H1 (cell line): Measurements from ENCODE around the gene LGALS3. TPM values are rescaled to one million over a fixed set of nuclear protein-coding genes. Genes with fewer than 3 reads are reported as not detected.
A peak's percentile ranks its signal among the peaks of the same experiment; 100 is the strongest.

Source experiments
- ASH2L ChIP-seq: fragments of 200-600, 300-600 bp; sonication (generic); IDR thresholded peaks from one replicate; pipeline ENCODE4 v1.7.1; 2017; ENCODE audit warnings: low read length
- BACH1 ChIP-seq: IDR thresholded peaks from 2 replicates; pipeline ENCODE4 v1.6.1; 2012; ENCODE audit warnings: low read length, improper control_type of control experiment
- FOSL1 ChIP-seq: IDR thresholded peaks from 2 replicates; pipeline ENCODE4 v1.6.1; 2011; ENCODE audit warnings: mild to moderate bottlenecking, low read depth, low read length, moderate library complexity; ENCODE audit not compliant: insufficient read depth
- KDM4A ChIP-seq: IDR thresholded peaks from one replicate; pipeline ENCODE4 v1.7.1; 2012; ENCODE audit warnings: low read depth, mild to moderate bottlenecking, moderate library complexity, low read length, inconsistent platforms; ENCODE audit not compliant: severe bottlenecking
- MAFK ChIP-seq: IDR thresholded peaks from 2 replicates; pipeline ENCODE4 v1.6.1; 2012; ENCODE audit warnings: low read depth, mild to moderate bottlenecking, improper control_type of control experiment, low read length
- PHF8 ChIP-seq: fragments of 200-600 bp; sonication (generic); conservative IDR thresholded peaks from 2 replicates; pipeline ENCODE4 v1.7.1; 2012; ENCODE audit warnings: low read depth, mild to moderate bottlenecking, inconsistent platforms, low read length, moderate library complexity
- TBP ChIP-seq: IDR thresholded peaks from 2 replicates; pipeline ENCODE4 v1.6.1; 2011; ENCODE audit warnings: low read depth, low read length, improper control_type of control experiment
- ZNF274 ChIP-seq: IDR thresholded peaks from 2 replicates; pipeline ENCODE4 v1.7.0; 2012; ENCODE audit warnings: low read length, borderline replicate concordance; ENCODE audit errors: extremely low read depth
- polyA plus RNA-seq, 7 experiments: library from polyadenylated mRNA; depleted of rRNA in 3 of 7; stranded (reverse) in 5 of 7; unstranded in 2 of 7; fragments of >200 nt in 5 of 7; fragments of 200-250 nt in 2 of 7; gene quantifications; 1 replicate in 5 of 7; 2 replicates in 1 of 7; 4 replicates in 1 of 7; pipeline versions ENCODE4 v1.2.1 to v1.2.3, GENCODE V29; 2011 to 2013; ENCODE audit warnings: missing spikeins in 2 of 7, mixed read lengths in 2 of 7
- total RNA-seq: library from RNA; stranded (reverse); fragmentation: NEBNext Ultra II Directional; extraction: Animal tissue kit (Norgen Biotek cat#: 25700); gene quantifications from 2 replicates; pipeline ENCODE4 v1.2.1, GENCODE V29; 2021
- TF ChIP-seq, protein P1 (sequence below): fragments of 300-600 bp; sonication (generic); IDR thresholded peaks from 2 replicates; pipeline ENCODE4 v1.7.1; 2012; ENCODE audit warnings: low read length, moderate library complexity, mild to moderate bottlenecking, inconsistent platforms; ENCODE audit not compliant: insufficient replicate concordance

LGALS3 gene
- total and polyA plus RNA-seq, 2 of the 8 experiments (the other 6 are each of a cell fraction or from before 2014, with no cell fraction given): 9.7 to 14.5 TPM

DNA sequence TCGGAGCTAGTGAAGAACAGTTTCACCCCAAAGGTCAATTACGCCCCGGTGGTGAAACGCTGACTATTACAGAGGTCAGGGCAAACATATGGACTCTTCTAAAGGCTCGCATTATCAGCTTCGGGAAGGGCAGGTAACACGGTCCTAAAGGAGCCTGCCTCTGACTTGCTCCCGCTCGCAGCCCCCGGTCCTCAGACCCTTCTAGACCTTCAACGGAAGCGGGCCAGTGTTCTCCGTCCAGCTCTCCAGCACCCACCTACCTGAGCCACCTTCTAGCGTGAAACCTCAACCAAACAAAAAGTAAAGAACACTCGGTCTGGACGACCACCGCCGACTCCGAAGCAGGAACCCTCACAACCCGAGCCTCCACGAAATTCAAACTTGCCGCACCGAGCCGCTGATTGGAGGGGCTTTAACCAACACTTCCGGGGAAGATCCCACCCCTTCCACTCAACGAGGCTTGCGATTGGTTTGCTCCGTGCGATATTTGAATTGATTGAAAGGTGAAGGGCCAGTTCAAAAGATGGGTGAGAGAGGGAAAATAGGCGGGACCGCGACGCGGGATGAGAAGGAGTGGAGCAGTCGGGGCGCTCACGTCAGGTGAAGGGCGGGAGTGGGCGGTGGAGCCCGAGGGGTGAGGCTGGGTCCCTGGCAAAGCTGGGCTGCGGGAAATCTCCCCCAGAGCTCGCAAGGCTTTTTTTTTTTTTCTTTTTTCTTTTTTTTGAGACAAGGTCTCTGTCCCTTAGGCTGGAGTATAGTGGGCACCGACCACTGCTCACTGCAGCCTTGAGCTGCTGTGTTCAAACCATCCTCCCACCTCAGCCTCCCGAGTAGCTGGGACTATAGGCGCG is 62.4 kb downstream of the LGALS3 start, which contains the start of gene DLGAP5 (continued):
- TF ChIP-seq, protein P1, sequence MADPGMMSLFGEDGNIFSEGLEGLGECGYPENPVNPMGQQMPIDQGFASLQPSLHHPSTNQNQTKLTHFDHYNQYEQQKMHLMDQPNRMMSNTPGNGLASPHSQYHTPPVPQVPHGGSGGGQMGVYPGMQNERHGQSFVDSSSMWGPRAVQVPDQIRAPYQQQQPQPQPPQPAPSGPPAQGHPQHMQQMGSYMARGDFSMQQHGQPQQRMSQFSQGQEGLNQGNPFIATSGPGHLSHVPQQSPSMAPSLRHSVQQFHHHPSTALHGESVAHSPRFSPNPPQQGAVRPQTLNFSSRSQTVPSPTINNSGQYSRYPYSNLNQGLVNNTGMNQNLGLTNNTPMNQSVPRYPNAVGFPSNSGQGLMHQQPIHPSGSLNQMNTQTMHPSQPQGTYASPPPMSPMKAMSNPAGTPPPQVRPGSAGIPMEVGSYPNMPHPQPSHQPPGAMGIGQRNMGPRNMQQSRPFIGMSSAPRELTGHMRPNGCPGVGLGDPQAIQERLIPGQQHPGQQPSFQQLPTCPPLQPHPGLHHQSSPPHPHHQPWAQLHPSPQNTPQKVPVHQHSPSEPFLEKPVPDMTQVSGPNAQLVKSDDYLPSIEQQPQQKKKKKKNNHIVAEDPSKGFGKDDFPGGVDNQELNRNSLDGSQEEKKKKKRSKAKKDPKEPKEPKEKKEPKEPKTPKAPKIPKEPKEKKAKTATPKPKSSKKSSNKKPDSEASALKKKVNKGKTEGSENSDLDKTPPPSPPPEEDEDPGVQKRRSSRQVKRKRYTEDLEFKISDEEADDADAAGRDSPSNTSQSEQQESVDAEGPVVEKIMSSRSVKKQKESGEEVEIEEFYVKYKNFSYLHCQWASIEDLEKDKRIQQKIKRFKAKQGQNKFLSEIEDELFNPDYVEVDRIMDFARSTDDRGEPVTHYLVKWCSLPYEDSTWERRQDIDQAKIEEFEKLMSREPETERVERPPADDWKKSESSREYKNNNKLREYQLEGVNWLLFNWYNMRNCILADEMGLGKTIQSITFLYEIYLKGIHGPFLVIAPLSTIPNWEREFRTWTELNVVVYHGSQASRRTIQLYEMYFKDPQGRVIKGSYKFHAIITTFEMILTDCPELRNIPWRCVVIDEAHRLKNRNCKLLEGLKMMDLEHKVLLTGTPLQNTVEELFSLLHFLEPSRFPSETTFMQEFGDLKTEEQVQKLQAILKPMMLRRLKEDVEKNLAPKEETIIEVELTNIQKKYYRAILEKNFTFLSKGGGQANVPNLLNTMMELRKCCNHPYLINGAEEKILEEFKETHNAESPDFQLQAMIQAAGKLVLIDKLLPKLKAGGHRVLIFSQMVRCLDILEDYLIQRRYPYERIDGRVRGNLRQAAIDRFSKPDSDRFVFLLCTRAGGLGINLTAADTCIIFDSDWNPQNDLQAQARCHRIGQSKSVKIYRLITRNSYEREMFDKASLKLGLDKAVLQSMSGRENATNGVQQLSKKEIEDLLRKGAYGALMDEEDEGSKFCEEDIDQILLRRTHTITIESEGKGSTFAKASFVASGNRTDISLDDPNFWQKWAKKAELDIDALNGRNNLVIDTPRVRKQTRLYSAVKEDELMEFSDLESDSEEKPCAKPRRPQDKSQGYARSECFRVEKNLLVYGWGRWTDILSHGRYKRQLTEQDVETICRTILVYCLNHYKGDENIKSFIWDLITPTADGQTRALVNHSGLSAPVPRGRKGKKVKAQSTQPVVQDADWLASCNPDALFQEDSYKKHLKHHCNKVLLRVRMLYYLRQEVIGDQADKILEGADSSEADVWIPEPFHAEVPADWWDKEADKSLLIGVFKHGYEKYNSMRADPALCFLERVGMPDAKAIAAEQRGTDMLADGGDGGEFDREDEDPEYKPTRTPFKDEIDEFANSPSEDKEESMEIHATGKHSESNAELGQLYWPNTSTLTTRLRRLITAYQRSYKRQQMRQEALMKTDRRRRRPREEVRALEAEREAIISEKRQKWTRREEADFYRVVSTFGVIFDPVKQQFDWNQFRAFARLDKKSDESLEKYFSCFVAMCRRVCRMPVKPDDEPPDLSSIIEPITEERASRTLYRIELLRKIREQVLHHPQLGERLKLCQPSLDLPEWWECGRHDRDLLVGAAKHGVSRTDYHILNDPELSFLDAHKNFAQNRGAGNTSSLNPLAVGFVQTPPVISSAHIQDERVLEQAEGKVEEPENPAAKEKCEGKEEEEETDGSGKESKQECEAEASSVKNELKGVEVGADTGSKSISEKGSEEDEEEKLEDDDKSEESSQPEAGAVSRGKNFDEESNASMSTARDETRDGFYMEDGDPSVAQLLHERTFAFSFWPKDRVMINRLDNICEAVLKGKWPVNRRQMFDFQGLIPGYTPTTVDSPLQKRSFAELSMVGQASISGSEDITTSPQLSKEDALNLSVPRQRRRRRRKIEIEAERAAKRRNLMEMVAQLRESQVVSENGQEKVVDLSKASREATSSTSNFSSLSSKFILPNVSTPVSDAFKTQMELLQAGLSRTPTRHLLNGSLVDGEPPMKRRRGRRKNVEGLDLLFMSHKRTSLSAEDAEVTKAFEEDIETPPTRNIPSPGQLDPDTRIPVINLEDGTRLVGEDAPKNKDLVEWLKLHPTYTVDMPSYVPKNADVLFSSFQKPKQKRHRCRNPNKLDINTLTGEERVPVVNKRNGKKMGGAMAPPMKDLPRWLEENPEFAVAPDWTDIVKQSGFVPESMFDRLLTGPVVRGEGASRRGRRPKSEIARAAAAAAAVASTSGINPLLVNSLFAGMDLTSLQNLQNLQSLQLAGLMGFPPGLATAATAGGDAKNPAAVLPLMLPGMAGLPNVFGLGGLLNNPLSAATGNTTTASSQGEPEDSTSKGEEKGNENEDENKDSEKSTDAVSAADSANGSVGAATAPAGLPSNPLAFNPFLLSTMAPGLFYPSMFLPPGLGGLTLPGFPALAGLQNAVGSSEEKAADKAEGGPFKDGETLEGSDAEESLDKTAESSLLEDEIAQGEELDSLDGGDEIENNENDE: no peak
- TF ChIP-seq KDM4A: peak; percentile 86
- no peak for TF ChIP-seq ZNF274
- TF ChIP-seq TBP: peak; percentile 75
- TF ChIP-seq BACH1: peak; percentile 40; the same call in 1 of the 2 replicates
- TF ChIP-seq MAFK: no peak
- TF ChIP-seq ASH2L: peak; percentile 90
- peak; percentile 81 for TF ChIP-seq PHF8
- 0 out of 2 replicates have a peak, but pooled peaks have one; percentile 37 for TF ChIP-seq FOSL1
